ENCODE measurements around the gene FLNC. TPM values are rescaled to one million over a fixed set of nuclear protein-coding genes. Genes with fewer than 3 reads are reported as not detected.

The FLNC gene
- polyA plus RNA-seq, 1 donor from 2014 or later, result 0.36 TPM

DNA sequence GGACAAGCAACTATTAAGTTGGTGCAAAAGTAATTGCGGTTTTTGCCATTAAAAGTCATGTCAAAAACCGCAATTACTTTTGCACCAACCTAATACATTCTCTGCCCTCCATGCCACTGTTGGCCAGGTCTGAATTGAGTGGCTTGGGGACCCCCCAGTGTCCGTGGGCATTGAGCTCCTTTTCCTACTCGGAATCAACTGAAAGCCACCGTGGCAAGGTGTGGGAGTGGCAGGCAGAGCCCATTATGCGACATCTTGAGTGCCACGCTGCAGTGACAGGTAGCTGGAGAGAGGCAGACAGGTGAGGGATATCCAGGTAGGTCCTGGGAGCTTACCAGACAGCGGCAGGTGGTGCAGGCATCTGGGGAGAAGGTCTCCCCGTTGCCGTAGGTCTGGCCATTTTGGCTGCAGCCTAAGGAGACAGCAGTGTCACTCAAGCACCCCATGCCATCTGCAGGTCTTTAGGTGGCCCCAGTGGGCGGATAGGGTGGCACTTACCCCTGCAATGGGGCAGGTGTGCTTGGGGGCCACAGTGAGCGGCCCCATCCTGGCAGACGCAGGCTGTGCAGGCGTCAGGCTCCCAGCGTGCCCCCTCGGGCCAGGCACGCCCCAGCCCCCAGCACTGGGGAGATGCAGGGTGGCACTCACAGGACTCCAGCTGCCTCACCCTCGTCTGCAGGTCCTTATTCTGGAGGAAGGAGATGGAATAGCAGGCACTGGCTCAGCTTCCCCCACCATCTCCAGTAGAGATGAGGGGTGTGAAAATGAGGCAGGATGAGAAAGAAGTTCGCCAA is 76.8 kb downstream of the FLNC start:
- no peaks in the 10 kb centered on the region for H3K36me3 ChIP-seq (ENCODE audit: insufficient read depth, low read length)
- H3K4me2 ChIP-seq (ENCODE audit: low read length), result no peak overlapping the region
- H4K20me1 ChIP-seq (ENCODE audit: insufficient read depth), result no peaks in the 10 kb centered on the region
- no peaks in the 10 kb centered on the region for H3K9me2 ChIP-seq (ENCODE audit: insufficient read depth, low read length)
- TF ChIP-seq, protein P1, sequence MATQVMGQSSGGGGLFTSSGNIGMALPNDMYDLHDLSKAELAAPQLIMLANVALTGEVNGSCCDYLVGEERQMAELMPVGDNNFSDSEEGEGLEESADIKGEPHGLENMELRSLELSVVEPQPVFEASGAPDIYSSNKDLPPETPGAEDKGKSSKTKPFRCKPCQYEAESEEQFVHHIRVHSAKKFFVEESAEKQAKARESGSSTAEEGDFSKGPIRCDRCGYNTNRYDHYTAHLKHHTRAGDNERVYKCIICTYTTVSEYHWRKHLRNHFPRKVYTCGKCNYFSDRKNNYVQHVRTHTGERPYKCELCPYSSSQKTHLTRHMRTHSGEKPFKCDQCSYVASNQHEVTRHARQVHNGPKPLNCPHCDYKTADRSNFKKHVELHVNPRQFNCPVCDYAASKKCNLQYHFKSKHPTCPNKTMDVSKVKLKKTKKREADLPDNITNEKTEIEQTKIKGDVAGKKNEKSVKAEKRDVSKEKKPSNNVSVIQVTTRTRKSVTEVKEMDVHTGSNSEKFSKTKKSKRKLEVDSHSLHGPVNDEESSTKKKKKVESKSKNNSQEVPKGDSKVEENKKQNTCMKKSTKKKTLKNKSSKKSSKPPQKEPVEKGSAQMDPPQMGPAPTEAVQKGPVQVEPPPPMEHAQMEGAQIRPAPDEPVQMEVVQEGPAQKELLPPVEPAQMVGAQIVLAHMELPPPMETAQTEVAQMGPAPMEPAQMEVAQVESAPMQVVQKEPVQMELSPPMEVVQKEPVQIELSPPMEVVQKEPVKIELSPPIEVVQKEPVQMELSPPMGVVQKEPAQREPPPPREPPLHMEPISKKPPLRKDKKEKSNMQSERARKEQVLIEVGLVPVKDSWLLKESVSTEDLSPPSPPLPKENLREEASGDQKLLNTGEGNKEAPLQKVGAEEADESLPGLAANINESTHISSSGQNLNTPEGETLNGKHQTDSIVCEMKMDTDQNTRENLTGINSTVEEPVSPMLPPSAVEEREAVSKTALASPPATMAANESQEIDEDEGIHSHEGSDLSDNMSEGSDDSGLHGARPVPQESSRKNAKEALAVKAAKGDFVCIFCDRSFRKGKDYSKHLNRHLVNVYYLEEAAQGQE (IDR thresholded peaks at IDR 0.05; ENCODE audit: borderline replicate concordance), result no peak
- TF ChIP-seq EZH2 (IDR thresholded peaks at IDR 0.05; ENCODE audit: borderline replicate concordance, insufficient read depth, low read length, poor library complexity, severe bottlenecking) (no peak), EP300 (conservative IDR thresholded peaks at IDR 0.05; ENCODE audit: poor library complexity, severe bottlenecking) (no peak), POLR2AphosphoS5 (IDR thresholded peaks at IDR 0.05) (no peak), RAD21 (conservative IDR thresholded peaks at IDR 0.05) (no peak), SMC3 (conservative IDR thresholded peaks at IDR 0.05; ENCODE audit: poor library complexity) (no peak), MXI1 (conservative IDR thresholded peaks at IDR 0.05; ENCODE audit: poor library complexity, severe bottlenecking) (no peak), TAF1 (IDR thresholded peaks at IDR 0.05; ENCODE audit: low read depth) (no peak)
- TF ChIP-seq, protein P2, sequence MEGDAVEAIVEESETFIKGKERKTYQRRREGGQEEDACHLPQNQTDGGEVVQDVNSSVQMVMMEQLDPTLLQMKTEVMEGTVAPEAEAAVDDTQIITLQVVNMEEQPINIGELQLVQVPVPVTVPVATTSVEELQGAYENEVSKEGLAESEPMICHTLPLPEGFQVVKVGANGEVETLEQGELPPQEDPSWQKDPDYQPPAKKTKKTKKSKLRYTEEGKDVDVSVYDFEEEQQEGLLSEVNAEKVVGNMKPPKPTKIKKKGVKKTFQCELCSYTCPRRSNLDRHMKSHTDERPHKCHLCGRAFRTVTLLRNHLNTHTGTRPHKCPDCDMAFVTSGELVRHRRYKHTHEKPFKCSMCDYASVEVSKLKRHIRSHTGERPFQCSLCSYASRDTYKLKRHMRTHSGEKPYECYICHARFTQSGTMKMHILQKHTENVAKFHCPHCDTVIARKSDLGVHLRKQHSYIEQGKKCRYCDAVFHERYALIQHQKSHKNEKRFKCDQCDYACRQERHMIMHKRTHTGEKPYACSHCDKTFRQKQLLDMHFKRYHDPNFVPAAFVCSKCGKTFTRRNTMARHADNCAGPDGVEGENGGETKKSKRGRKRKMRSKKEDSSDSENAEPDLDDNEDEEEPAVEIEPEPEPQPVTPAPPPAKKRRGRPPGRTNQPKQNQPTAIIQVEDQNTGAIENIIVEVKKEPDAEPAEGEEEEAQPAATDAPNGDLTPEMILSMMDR (IDR thresholded peaks at IDR 0.05; ENCODE audit: poor library complexity, severe bottlenecking), result no peak
- H3K4me3 ChIP-seq (ENCODE audit: low read length), result no peak overlapping the region
- no peaks in the 10 kb centered on the region for H3K9me3 ChIP-seq (ENCODE audit: low read length)
- H3K27me3 ChIP-seq (ENCODE audit: insufficient read depth, low read depth, low read length), result peaks cover 18% of the 10 kb centered on the region
- H2AFZ ChIP-seq (ENCODE audit: low read depth, low read length), result no peak overlapping the region
- no peaks in the 10 kb centered on the region for H3K79me2 ChIP-seq (replicated peaks; ENCODE audit: insufficient read depth, low read length)
- no peaks in the 10 kb centered on the region for H3F3A ChIP-seq (ENCODE audit: insufficient read depth, low read length, poor library complexity, severe bottlenecking)
- H3K9ac ChIP-seq (ENCODE audit: low read length), result no peak overlapping the region
- H3K27ac ChIP-seq (ENCODE audit: low read length), result no peak overlapping the region

Other genes starting within 250 kb of the FLNC start
- gene GARIN1A, start 158.1 kb upstream of the FLNC start, polyA plus RNA-seq, result 1.7 and 2.8 TPM in 2 replicates
- 31.8 and 38.1 TPM in 2 replicates for gene CALU, start 91.0 kb upstream of the FLNC start, polyA plus RNA-seq
- 1.2 and 1.9 TPM in 2 replicates for gene OPN1SW, start 54.6 kb upstream of the FLNC start, polyA plus RNA-seq
- gene CCDC136, start 38.4 kb upstream of the FLNC start, polyA plus RNA-seq, result 41.3 and 42.5 TPM in 2 replicates
- 228 and 246 TPM in 2 replicates for gene ATP6V1F, start 32.5 kb downstream of the FLNC start, polyA plus RNA-seq
- gene KCP, start 80.3 kb downstream of the FLNC start, polyA plus RNA-seq, result 0.31 and 0.54 TPM in 2 replicates
- gene IRF5, start 107.5 kb downstream of the FLNC start, polyA plus RNA-seq, result not detected in 2 replicates
- gene TNPO3, start 224.7 kb downstream of the FLNC start, polyA plus RNA-seq, result 45.7 and 47.7 TPM in 2 replicates